SU-DHL-6 (cell line): ENCODE measurements around the gene OTUB2.

ENCODE experiments used
- EZH2phosphoT487 ChIP-seq: fragments of 200-600 bp; sonication (generic), shearing (Covaris generic); conservative IDR thresholded peaks from 2 replicates; pipeline ENCODE4 v1.6.1; 2018; ENCODE audit warnings: mild to moderate bottlenecking, antibody characterized with exemption, low read length, moderate library complexity, mixed read lengths
- TF ChIP-seq, protein P1 (sequence below): fragments of 200-600 bp; sonication (generic); IDR thresholded peaks from one replicate; pipeline ENCODE4 v1.5.1; 2017; ENCODE audit warnings: antibody characterized with exemption, mild to moderate bottlenecking, low read length, moderate library complexity; ENCODE audit not compliant: insufficient read depth, poor library complexity, severe bottlenecking

DNA sequence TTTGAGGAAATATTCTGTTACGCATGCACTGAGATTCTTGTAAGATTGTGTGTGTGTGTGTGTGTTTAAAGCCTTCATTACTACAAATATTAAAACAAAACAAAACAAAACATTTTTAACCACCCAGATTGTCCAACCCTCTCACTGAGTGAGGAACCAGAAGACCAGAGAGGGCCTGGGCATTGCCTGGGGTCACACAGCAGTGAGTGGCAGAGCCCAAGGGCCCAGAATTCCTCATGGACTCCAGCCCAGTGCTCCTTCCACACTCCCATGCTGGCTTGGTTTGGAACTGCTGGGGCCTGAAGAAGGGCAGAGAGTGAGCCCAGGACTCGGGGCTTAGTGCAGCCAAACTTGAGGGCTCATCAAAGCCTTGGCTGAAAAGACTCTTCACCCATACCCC lies 1.6 kb upstream of the OTUB2 start:
- TF ChIP-seq, protein P1, sequence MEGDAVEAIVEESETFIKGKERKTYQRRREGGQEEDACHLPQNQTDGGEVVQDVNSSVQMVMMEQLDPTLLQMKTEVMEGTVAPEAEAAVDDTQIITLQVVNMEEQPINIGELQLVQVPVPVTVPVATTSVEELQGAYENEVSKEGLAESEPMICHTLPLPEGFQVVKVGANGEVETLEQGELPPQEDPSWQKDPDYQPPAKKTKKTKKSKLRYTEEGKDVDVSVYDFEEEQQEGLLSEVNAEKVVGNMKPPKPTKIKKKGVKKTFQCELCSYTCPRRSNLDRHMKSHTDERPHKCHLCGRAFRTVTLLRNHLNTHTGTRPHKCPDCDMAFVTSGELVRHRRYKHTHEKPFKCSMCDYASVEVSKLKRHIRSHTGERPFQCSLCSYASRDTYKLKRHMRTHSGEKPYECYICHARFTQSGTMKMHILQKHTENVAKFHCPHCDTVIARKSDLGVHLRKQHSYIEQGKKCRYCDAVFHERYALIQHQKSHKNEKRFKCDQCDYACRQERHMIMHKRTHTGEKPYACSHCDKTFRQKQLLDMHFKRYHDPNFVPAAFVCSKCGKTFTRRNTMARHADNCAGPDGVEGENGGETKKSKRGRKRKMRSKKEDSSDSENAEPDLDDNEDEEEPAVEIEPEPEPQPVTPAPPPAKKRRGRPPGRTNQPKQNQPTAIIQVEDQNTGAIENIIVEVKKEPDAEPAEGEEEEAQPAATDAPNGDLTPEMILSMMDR: no peak
- no peak for TF ChIP-seq EZH2phosphoT487
